GM12872 (cell line): ENCODE data around the gene STAC3.

Experiments used
- TF ChIP-seq, protein P1 (sequence below): IDR thresholded peaks from 3 replicates; pipeline ENCODE4 v1.5.1; 2011; ENCODE audit warnings: low read depth, mild to moderate bottlenecking, low read length, moderate library complexity; ENCODE audit not compliant: insufficient read depth

STAC3 gene

DNA sequence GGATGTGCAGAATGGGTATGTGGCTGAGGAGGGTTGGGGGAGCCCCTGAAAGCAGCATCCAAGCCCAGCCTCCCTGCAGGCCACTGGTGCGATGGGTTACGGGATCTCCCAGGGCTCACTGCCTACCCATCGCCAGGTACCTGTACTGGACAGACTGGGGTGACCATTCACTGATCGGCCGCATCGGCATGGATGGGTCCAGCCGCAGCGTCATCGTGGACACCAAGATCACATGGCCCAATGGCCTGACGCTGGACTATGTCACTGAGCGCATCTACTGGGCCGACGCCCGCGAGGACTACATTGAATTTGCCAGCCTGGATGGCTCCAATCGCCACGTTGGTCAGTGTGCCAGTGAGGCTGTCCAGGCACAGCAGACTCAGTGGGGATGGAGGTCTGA lies 52.7 kb downstream of the STAC3 start:
- TF ChIP-seq, protein P1, sequence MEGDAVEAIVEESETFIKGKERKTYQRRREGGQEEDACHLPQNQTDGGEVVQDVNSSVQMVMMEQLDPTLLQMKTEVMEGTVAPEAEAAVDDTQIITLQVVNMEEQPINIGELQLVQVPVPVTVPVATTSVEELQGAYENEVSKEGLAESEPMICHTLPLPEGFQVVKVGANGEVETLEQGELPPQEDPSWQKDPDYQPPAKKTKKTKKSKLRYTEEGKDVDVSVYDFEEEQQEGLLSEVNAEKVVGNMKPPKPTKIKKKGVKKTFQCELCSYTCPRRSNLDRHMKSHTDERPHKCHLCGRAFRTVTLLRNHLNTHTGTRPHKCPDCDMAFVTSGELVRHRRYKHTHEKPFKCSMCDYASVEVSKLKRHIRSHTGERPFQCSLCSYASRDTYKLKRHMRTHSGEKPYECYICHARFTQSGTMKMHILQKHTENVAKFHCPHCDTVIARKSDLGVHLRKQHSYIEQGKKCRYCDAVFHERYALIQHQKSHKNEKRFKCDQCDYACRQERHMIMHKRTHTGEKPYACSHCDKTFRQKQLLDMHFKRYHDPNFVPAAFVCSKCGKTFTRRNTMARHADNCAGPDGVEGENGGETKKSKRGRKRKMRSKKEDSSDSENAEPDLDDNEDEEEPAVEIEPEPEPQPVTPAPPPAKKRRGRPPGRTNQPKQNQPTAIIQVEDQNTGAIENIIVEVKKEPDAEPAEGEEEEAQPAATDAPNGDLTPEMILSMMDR = no peak

DNA sequence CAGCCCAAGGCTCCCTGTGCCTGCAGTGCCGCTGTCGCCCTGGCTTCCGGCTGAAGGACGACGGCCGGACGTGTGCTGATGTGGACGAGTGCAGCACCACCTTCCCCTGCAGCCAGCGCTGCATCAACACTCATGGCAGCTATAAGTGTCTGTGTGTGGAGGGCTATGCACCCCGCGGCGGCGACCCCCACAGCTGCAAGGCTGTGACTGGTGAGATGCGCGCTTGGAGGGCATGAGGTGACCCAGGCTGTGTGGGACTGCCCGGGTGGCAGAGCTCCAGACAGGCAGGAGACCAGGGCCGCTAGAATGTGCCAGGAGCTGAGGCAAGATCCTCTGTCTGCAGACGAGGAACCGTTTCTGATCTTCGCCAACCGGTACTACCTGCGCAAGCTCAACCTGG lies 54.0 kb downstream of the STAC3 start:
- TF ChIP-seq, protein P1 = no peak

DNA sequence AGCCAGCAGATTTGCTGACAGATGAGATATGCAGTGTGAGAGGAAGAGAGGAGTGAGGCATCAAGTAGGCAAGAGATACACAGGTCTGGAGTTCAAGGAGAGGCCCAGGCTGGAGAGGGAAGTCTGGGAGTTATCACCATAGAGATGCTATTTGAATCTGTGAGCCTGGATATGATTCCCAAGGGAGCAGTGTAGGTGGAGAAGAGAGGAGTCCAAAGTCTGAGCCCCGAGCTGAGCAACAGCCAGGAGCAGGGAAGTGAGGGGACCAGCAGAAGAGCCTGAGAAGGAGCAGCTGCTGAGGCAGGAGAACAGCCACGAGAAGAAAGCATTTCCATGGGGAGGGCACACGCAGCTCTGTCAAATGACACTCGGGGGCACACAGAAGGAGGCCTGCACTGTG lies 54.5 kb downstream of the STAC3 start:
- TF ChIP-seq, protein P1 = no peak

DNA sequence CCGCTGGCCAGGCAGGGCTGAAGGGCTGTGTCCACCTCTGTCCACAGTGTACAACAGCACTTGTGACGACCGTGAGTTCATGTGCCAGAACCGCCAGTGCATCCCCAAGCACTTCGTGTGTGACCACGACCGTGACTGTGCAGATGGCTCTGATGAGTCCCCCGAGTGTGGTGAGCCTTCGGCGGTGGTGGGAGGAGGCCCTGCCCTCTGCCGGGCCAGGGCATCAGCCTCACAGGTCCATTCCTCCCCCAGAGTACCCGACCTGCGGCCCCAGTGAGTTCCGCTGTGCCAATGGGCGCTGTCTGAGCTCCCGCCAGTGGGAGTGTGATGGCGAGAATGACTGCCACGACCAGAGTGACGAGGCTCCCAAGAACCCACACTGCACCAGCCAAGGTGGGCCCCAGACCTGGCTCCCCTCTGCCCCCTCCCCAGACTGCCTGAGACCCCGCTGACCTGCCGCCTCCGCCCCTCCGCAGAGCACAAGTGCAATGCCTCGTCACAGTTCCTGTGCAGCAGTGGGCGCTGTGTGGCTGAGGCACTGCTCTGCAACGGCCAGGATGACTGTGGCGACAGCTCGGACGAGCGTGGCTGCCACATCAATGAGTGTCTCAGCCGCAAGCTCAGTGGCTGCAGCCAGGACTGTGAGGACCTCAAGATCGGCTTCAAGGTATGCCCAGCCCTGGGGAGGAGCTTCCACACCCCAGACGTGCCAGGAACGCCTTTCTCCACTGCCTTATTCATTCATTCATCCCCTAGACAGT lies 55.2 kb downstream of the STAC3 start:
- TF ChIP-seq, protein P1 = no peak

DNA sequence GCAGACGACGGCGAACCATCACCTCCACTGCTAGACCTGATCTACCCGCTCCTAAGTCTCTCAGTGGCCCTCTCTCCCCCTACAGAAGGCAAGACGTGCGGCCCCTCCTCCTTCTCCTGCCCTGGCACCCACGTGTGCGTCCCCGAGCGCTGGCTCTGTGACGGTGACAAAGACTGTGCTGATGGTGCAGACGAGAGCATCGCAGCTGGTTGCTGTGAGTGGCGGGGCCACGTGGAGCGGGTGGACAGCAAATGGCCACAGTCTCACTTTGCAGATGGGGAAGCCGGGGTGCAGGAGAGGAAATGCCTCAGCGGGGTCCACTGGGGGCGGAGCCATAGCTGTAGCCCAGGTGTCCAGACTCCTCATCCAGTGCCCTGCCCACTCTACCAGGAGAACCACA lies 55.8 kb downstream of the STAC3 start:
- TF ChIP-seq, protein P1 = no peak

DNA sequence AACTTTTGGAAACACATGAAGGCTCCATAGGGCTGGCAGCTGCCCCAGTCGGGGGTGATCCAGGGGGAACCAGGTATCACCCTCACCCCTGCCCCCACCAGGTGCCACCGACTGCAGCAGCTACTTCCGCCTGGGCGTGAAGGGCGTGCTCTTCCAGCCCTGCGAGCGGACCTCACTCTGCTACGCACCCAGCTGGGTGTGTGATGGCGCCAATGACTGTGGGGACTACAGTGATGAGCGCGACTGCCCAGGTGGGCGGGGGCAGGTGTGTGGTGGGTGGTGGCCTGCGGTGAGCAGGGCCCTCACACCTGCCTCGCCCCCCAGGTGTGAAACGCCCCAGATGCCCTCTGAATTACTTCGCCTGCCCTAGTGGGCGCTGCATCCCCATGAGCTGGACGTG lies 56.7 kb downstream of the STAC3 start:
- TF ChIP-seq, protein P1 = no peak

DNA sequence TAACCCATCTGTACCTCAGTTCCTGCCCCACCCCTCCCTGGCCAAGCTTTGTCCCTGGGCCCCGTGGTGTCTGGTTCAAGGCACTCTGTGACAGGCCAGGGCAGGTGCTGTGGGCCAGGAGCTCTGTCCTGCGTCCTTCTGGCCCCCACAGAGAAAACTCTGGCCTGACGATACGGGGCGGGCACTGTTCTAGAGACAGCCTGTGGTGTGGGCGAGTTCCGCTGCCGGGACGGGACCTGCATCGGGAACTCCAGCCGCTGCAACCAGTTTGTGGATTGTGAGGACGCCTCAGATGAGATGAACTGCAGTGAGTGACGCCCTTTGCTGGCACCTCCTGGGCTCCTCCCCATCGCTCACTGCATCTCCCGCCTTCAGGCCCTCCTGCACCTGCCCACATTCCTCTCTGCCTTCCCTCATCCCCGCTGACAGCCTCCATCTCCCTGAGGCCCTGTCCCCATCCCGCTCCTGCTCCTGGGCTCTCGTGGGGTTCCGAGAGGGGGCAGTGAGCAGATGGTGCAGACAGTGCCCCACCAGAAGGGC lies 57.2 kb downstream of the STAC3 start:
- TF ChIP-seq, protein P1 = no peak
